DMS 273 (cell line): ENCODE results near the gene ZNF804B.

ENCODE experiments used
- DNase-seq: peaks from one replicate; lab custom pipeline; 2025; ENCODE audit not compliant: unreplicated experiment; lab: John Stamatoyannopoulos, UW

ZNF804B gene

GRCh38 chr7:88759230-88760135 lies at the start of gene ZNF804B:
Gene ZNF804B, plus strand, starts transcription at chr7:88759700. Its CDS starts 277 bp downstream, at chr7:88759977.
- DNase-seq = peak; percentile 67

GRCh38 chr7:88735920-88736319 lies 23.6 kb upstream of the ZNF804B start:
- no peak for DNase-seq

- DNase-seq = no peak
Observed at GRCh38 chr7:88737632-88738031, 21.9 kb upstream of the ZNF804B start.

GRCh38 chr7:88746126-88746525 lies 13.4 kb upstream of the ZNF804B start:
- no peak for DNase-seq

- DNase-seq = no peak
Observed at GRCh38 chr7:88756802-88757201, 2.7 kb upstream of the ZNF804B start.

GRCh38 chr7:88757371-88757770 lies 2.1 kb upstream of the ZNF804B start:
- no peak for DNase-seq

- DNase-seq = peak; percentile 71
Observed at GRCh38 chr7:88758381-88759229, 895 bp upstream of the ZNF804B start.

- DNase-seq = peak; percentile 39
Observed at GRCh38 chr7:88760136-88760515, 626 bp downstream of the ZNF804B start.

GRCh38 chr7:88761779-88762178 lies 2.3 kb downstream of the ZNF804B start:
- no peak for DNase-seq

GRCh38 chr7:88771417-88771816 lies 11.9 kb downstream of the ZNF804B start:
- DNase-seq = no peak

- DNase-seq = no peak
Observed at GRCh38 chr7:88772776-88773175, 13.3 kb downstream of the ZNF804B start.

GRCh38 chr7:88775838-88776237 lies 16.3 kb downstream of the ZNF804B start:
- no peak for DNase-seq

- no peak for DNase-seq
Observed at GRCh38 chr7:88787777-88788176, 28.3 kb downstream of the ZNF804B start.

GRCh38 chr7:88789480-88790064 lies 30.1 kb downstream of the ZNF804B start:
- peak; percentile 70 for DNase-seq

GRCh38 chr7:88791891-88792290 lies 32.4 kb downstream of the ZNF804B start:
- no peak for DNase-seq

GRCh38 chr7:88792361-88792760 lies 32.9 kb downstream of the ZNF804B start:
- DNase-seq = no peak

GRCh38 chr7:88795553-88795952 lies 36.1 kb downstream of the ZNF804B start, which contains the start of gene TEX47:
Gene TEX47, minus strand, starts transcription at chr7:88795737. Its CDS starts 795 bp downstream, at chr7:88794942.
- no peak for DNase-seq

- DNase-seq = no peak
Observed at GRCh38 chr7:88801046-88801445, 41.5 kb downstream of the ZNF804B start.

- no peak for DNase-seq
Observed at GRCh38 chr7:88806280-88807037, 47.0 kb downstream of the ZNF804B start.

GRCh38 chr7:88818552-88818951 lies 59.1 kb downstream of the ZNF804B start:
- DNase-seq = no peak

- no peak for DNase-seq
Observed at GRCh38 chr7:88826222-88826621, 66.7 kb downstream of the ZNF804B start.
